CMK (cell line): Measurements from ENCODE around the gene RNU1-4.
"Not testable (repeated sequence)": the region's sequence is repeated elsewhere in the genome, so short reads cannot be mapped to it uniquely, and the experiment has no call there.

ENCODE experiments used
- DNase-seq: peaks from one replicate; pipeline ENCODE4 v3.0.0-alpha.2; 2010; ENCODE audit warnings: low read depth

The RNU1-4 gene

GRCh38 chr1:16770139-16770759, 29.9 kb downstream of the RNU1-4 start:
- DNase-seq = not testable (repeated sequence)

GRCh38 chr1:16770896-16771446, 30.7 kb downstream of the RNU1-4 start:
- not testable (repeated sequence) for DNase-seq

GRCh38 chr1:16772275-16773204, 32.2 kb downstream of the RNU1-4 start:
- DNase-seq = not testable (repeated sequence)

- DNase-seq = not testable (repeated sequence)
Measured at GRCh38 chr1:16773205-16773596, 32.9 kb downstream of the RNU1-4 start.

- DNase-seq = not testable (repeated sequence)
Measured at GRCh38 chr1:16773723-16774122, 33.4 kb downstream of the RNU1-4 start.

GRCh38 chr1:16774773-16775172, 34.5 kb downstream of the RNU1-4 start:
- not testable (repeated sequence) for DNase-seq

- DNase-seq = not testable (repeated sequence)
Measured at GRCh38 chr1:16775290-16775689, 35.0 kb downstream of the RNU1-4 start.

- not testable (repeated sequence) for DNase-seq
Measured at GRCh38 chr1:16776248-16776647, 35.9 kb downstream of the RNU1-4 start.

- DNase-seq = not testable (repeated sequence)
Measured at GRCh38 chr1:16776835-16777234, 36.5 kb downstream of the RNU1-4 start.

GRCh38 chr1:16777821-16778220, 37.5 kb downstream of the RNU1-4 start:
- not testable (repeated sequence) for DNase-seq

- DNase-seq = not testable (repeated sequence)
Measured at GRCh38 chr1:16779525-16779924, 39.2 kb downstream of the RNU1-4 start.

GRCh38 chr1:16781033-16781432, 40.7 kb downstream of the RNU1-4 start:
- not testable (repeated sequence) for DNase-seq

GRCh38 chr1:16781625-16782024, 41.3 kb downstream of the RNU1-4 start:
- not testable (repeated sequence) for DNase-seq

GRCh38 chr1:16784955-16785354, 44.6 kb downstream of the RNU1-4 start:
- DNase-seq = not testable (repeated sequence)

GRCh38 chr1:16786362-16786761, 46.0 kb downstream of the RNU1-4 start:
- DNase-seq = not testable (repeated sequence)

GRCh38 chr1:16787175-16787574, 46.9 kb downstream of the RNU1-4 start:
- not testable (repeated sequence) for DNase-seq

- DNase-seq = not testable (repeated sequence)
Measured at GRCh38 chr1:16787711-16788110, 47.4 kb downstream of the RNU1-4 start.
